Breast epithelium (tissue), 3 donors: ENCODE measurements around the gene DYRK1A.

Experiments
- POLR2A ChIP-seq: fragments of 450-650 bp; IDR thresholded peaks from one replicate; pipeline ENCODE4 v1.6.1; 2016; ENCODE audit warnings: antibody characterized with exemption, mild to moderate bottlenecking, moderate library complexity
- TF ChIP-seq, protein P1 (sequence below), 3 donors: fragments of 450-650 bp; IDR thresholded peaks; one replicate each; pipeline ENCODE4 v1.5.1; 2016 to 2017; ENCODE audit warnings: antibody characterized with exemption in 3 of 3, mild to moderate bottlenecking in 3 of 3, moderate library complexity in 3 of 3

DNA sequence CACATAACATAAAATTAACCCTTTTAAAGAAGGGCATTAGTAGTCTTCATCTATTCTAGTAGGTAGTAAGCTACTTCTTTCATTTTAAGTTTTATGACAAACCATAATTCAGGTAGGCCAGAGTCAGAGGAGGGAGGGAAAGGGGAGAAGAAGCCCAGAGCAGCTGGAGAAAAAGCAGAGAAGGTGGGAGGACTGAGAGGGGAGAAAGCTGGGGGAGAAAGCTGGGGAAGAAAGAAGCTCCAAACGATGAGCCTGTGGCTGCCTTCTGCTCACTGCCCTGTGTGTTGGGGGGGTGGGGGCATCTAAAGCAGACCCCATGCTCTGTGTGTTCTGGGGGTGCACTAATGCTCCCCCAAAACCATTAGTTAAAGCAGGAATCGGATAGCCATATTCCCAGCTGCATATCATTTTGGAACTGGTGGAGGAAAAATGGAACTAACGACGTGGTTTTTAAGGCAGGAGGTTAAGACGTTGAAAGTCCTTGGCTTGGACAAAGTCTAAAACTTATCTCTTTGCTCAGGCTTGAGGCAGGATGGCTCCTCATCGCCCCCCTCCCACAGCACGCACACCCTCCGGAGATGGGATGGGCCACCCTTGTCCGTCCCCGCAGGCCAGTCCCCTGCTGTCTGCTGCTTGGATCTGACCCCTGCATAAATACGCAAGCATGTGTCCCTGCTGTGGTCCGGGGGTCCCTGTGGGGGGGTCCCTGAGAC, 184.2 kb downstream of the DYRK1A start:
- TF ChIP-seq, protein P1, sequence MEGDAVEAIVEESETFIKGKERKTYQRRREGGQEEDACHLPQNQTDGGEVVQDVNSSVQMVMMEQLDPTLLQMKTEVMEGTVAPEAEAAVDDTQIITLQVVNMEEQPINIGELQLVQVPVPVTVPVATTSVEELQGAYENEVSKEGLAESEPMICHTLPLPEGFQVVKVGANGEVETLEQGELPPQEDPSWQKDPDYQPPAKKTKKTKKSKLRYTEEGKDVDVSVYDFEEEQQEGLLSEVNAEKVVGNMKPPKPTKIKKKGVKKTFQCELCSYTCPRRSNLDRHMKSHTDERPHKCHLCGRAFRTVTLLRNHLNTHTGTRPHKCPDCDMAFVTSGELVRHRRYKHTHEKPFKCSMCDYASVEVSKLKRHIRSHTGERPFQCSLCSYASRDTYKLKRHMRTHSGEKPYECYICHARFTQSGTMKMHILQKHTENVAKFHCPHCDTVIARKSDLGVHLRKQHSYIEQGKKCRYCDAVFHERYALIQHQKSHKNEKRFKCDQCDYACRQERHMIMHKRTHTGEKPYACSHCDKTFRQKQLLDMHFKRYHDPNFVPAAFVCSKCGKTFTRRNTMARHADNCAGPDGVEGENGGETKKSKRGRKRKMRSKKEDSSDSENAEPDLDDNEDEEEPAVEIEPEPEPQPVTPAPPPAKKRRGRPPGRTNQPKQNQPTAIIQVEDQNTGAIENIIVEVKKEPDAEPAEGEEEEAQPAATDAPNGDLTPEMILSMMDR (IDR thresholded peaks at IDR 0.05): no peak
- TF ChIP-seq POLR2A: no peak
